ENCODE results near the gene QRFPR. TPM values are rescaled to one million over a fixed set of nuclear protein-coding genes. Genes with fewer than 3 reads are reported as not detected.

QRFPR gene
- total RNA-seq, 1 donor from 2014 or later: not detected

DNA sequence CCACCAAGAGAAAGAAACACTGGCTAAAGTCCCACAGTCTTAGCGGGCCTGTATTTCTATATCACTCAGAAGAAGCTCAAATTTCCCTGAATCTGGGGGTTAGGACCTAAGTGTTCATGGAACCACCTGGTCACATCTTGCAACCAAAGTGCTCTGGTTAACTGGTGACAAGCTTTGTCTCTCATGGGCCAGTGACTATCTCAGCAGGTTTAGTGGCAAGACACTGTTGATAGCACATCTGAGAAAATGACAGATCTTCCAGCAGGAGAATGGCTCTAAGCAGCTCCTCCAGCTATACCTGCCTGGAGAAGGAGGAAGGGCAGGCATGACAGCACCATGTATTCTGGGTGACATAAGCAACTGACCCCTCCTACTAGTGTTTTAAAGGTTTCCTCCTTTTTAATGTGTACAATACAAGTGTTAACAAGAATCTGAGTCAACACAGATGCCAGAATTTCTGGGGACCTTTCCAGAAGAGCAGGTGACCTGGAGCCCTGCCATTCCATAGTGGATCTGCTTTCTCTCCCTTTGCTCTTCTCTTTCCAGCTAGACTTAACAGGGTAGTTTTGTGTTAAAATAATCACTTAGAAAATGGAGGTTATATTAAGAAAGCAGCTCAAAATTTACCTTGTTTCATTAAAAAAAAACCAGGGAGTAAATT lies 17.3 kb upstream of the QRFPR start:
- intact Hi-C loops (cut with DNase I): no loop called here
- Histone ChIP-seq H3K9me3 (no peaks in the 10 kb centered on the region), H3K27me3 (ENCODE audit: low read depth) (no peaks in the 10 kb centered on the region), H3K27ac (no peak overlapping the region), H3K4me1 (no peaks in the 10 kb centered on the region), H3K36me3 (no peaks in the 10 kb centered on the region), H3K4me3 (no peak overlapping the region)
- no peak for TF ChIP-seq CTCF (IDR thresholded peaks at IDR 0.05)
- ATAC-seq: no peak
- no peak for DNase-seq

DNA sequence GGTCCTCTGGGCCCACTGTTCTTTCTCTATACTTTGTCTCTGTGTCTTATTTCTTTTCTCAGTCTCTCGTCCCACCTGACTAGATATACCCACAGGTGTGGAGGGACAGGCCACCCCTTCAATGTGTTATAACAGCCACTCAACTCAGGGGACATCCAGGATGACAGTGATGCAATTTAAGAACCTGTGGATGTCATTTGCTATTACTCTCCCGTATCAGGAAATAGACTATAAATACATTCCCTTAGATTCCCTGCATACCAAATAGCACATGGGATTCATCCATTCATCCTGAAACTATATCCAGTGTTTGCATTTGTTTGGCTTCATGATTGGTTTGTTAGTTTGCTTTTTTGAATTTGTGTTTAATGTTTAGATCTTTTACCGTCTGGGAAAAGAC lies 16.6 kb upstream of the QRFPR start:
- Histone ChIP-seq H3K4me3 (no peak overlapping the region), H3K27me3 (ENCODE audit: low read depth) (no peaks in the 10 kb centered on the region), H3K36me3 (no peaks in the 10 kb centered on the region), H3K9me3 (no peaks in the 10 kb centered on the region), H3K27ac (no peak overlapping the region), H3K4me1 (no peaks in the 10 kb centered on the region)
- DNase-seq: no peak
- ATAC-seq: no peak
- no peak for TF ChIP-seq CTCF (IDR thresholded peaks at IDR 0.05)
- intact Hi-C loops (cut with DNase I): no loop called here

DNA sequence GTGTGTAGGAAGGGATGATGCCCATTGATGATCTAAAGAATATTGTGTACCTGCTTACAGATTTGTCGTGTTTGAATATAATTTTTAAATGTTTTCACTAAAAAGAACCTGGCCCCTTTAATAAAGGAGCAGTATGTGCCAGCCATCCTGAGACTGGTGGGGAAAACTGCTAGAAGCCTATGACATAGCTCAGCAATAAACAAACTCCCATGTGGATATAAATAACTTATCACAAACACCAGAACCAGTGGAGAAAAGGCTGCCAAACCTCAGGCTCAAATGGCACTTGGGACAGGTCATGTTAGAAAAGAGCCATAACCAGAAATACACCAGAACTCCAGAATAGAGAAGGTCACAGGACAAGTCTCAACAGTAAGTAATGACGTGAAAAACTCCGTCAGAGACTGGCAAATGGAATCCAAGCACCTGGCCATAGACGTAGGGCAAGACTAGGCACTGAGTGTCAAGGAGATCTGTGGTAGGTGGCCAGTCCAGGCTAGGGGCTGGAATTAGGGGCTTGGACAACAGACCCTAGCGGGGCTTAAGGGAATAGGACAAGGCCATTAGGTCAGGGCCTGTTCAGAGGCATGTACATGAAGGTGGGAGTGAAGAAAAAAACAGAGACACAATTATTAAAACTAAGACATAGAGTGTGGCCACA lies 11.7 kb upstream of the QRFPR start:
- Histone ChIP-seq H3K9me3 (no peaks in the 10 kb centered on the region), H3K27ac (no peak overlapping the region), H3K36me3 (no peaks in the 10 kb centered on the region), H3K27me3 (ENCODE audit: low read depth) (no peaks in the 10 kb centered on the region), H3K4me3 (no peak overlapping the region), H3K4me1 (no peaks in the 10 kb centered on the region)
- ATAC-seq: no peak
- intact Hi-C loops (cut with DNase I): no loop called here
- no peak for DNase-seq
- no peak for TF ChIP-seq CTCF (IDR thresholded peaks at IDR 0.05)

DNA sequence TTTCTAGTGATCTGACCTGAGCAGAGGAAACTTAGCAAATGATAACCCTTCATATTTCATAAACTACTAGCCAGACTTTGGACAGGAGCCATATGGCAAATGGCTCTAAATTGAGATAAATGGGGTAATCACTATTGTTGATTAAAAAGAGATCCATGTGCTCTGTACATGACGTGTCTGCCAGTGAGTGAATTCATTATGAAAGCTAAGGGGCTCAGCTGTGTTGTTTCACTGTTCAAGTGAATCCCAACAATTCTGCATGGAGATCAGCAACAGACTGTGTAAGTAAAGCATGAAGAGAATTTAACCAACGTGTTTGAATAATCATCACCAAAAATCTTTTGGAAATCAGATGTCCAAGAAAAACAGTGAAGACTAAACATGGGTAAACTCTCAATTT lies 9.5 kb upstream of the QRFPR start:
- Histone ChIP-seq H3K4me3 (no peak overlapping the region), H3K9me3 (no peaks in the 10 kb centered on the region), H3K36me3 (no peaks in the 10 kb centered on the region), H3K4me1 (no peaks in the 10 kb centered on the region), H3K27ac (no peak overlapping the region), H3K27me3 (ENCODE audit: low read depth) (peaks cover 13% of the 10 kb centered on the region)
- no peak for TF ChIP-seq CTCF (IDR thresholded peaks at IDR 0.05)
- DNase-seq (no peak), ATAC-seq (no peak)
- intact Hi-C loops (cut with DNase I): no loop called here

DNA sequence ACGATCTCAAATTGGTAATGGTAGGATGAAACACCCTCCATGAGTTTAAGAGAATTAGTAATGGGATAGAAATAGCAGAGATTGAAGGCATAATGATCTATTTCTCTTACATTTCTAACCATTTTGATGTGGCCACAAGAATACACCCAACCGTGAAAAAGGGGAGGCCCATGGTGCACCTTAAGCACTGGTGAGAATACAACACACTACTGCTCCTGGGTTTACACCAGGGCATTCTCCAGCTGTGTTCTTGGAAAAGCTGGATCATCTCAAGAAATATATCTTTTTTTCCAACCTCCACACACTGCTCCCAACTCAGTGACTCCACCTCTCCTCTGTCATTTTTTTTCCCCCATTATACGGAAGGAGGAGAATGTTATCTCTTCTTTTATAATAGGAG lies 1.5 kb downstream of the QRFPR start:
- Histone ChIP-seq H3K9me3 (no peaks in the 10 kb centered on the region), H3K27ac (no peak overlapping the region), H3K36me3 (no peaks in the 10 kb centered on the region), H3K27me3 (ENCODE audit: low read depth) (peaks cover 61% of the 10 kb centered on the region), H3K4me3 (no peak overlapping the region), H3K4me1 (peaks cover 10% of the 10 kb centered on the region)
- ATAC-seq (no peak), DNase-seq (no peak)
- intact Hi-C loops (cut with DNase I): loop anchor here (10.0 kb wide), 1 partner anchor 276 kb away; no protein-coding TSS in a partner anchor
- no peak for TF ChIP-seq CTCF (IDR thresholded peaks at IDR 0.05)

All from lower lobe of right lung (tissue), 2 donors.